ENCODE data around the gene BARX2. TPM values are rescaled to one million over a fixed set of nuclear protein-coding genes. Genes with fewer than 3 reads are reported as not detected.

BARX2 gene
- total RNA-seq, 3 donors from 2014 or later (not counting 1 experiment from before 2014, with no cell fraction given), result not detected

- H3K27ac Mint-ChIP-seq, result no peak overlapping the region
- H3K4me3 Mint-ChIP-seq, result no peak overlapping the region
- H3K36me3 Mint-ChIP-seq, result no peaks in the 10 kb centered on the region
- Histone ChIP-seq H3K9me3 (ENCODE audit: control insufficient read depth, insufficient read depth, low read length) (no peaks in the 10 kb centered on the region), H3K36me3 (ENCODE audit: control insufficient read depth, insufficient read depth, low read length) (no peaks in the 10 kb centered on the region), H3K4me1 (ENCODE audit: control insufficient read depth, insufficient read depth, low read length) (no peaks in the 10 kb centered on the region), H3K27ac (ENCODE audit: low read length) (no peak overlapping the region), H3K27me3 (ENCODE audit: control insufficient read depth, insufficient read depth, low read length) (no peaks in the 10 kb centered on the region), H3K4me3 (ENCODE audit: low read length) (no peak overlapping the region)
- H3K27me3 Mint-ChIP-seq (ENCODE audit: low read depth in 2 of 2), result peaks cover 24 to 53% of the 10 kb centered on the region in 2 donors
- WGBS (ENCODE audit: insufficient coverage), result 65% methylated on average over 2 of the region's 3 CpGs
- ATAC-seq (no peak), DNase-seq (no peak)
- no peaks in the 10 kb centered on the region for H3K4me1 Mint-ChIP-seq
- no peaks in the 10 kb centered on the region for H3K9me3 Mint-ChIP-seq
- intact Hi-C loops (cut with micrococcal nuclease), result no loop called here
- no peak for TF ChIP-seq CTCF (IDR thresholded peaks at IDR 0.05)
Measured at GRCh38 chr11:129384415-129384814, 8.8 kb downstream of the BARX2 start.

- ATAC-seq (no peak), DNase-seq (no peak)
- Mint-ChIP-seq H3K4me3 (no peak overlapping the region), H3K36me3 (no peaks in the 10 kb centered on the region), H3K4me1 (no peaks in the 10 kb centered on the region), H3K9me3 (no peaks in the 10 kb centered on the region), H3K27ac (no peak overlapping the region), H3K27me3 (ENCODE audit: low read depth in 2 of 2) (peaks cover 20 to 42% of the 10 kb centered on the region in 2 donors)
- intact Hi-C loops (cut with micrococcal nuclease), result no loop called here
- no peak for TF ChIP-seq CTCF (IDR thresholded peaks at IDR 0.05)
- Histone ChIP-seq H3K27me3 (ENCODE audit: control insufficient read depth, insufficient read depth, low read length) (no peaks in the 10 kb centered on the region), H3K36me3 (ENCODE audit: control insufficient read depth, insufficient read depth, low read length) (no peaks in the 10 kb centered on the region), H3K27ac (ENCODE audit: low read length) (no peak overlapping the region), H3K4me1 (ENCODE audit: control insufficient read depth, insufficient read depth, low read length) (no peaks in the 10 kb centered on the region), H3K4me3 (ENCODE audit: low read length) (no peak overlapping the region), H3K9me3 (ENCODE audit: control insufficient read depth, insufficient read depth, low read length) (no peaks in the 10 kb centered on the region)
- 50% methylated on average over 2 of the region's 2 CpGs for WGBS (ENCODE audit: insufficient coverage)
Measured at GRCh38 chr11:129385801-129386200, 10.2 kb downstream of the BARX2 start.

GRCh38 chr11:129386795-129387397 is 11.2 kb downstream of the BARX2 start:
- 68% methylated on average over 11 of the region's 11 CpGs for WGBS (ENCODE audit: insufficient coverage)
- no peaks in the 10 kb centered on the region for H3K9me3 ChIP-seq (ENCODE audit: control insufficient read depth, insufficient read depth, low read length)
- no peak overlapping the region for H3K4me3 ChIP-seq (ENCODE audit: low read length)
- intact Hi-C loops (cut with micrococcal nuclease), result no loop called here
- no peaks in the 10 kb centered on the region for H3K4me1 ChIP-seq (ENCODE audit: control insufficient read depth, insufficient read depth, low read length)
- no peak for DNase-seq
- H3K27me3 ChIP-seq (ENCODE audit: control insufficient read depth, insufficient read depth, low read length), result no peaks in the 10 kb centered on the region
- H3K36me3 ChIP-seq (ENCODE audit: control insufficient read depth, insufficient read depth, low read length), result no peaks in the 10 kb centered on the region
- no peaks in the 10 kb centered on the region for H3K4me1 Mint-ChIP-seq
- no peaks in the 10 kb centered on the region for H3K36me3 Mint-ChIP-seq
- no peaks in the 10 kb centered on the region for H3K9me3 Mint-ChIP-seq
- no peak overlapping the region for H3K27ac Mint-ChIP-seq
- no peak for TF ChIP-seq CTCF (IDR thresholded peaks at IDR 0.05)
- H3K4me3 Mint-ChIP-seq, result no peak overlapping the region
- ATAC-seq, result no peak
- H3K27ac ChIP-seq (ENCODE audit: low read length), result no peak overlapping the region
- H3K27me3 Mint-ChIP-seq (ENCODE audit: low read depth in 2 of 2), result peaks cover 14 to 33% of the 10 kb centered on the region in 2 donors

GRCh38 chr11:129387434-129387833 is 11.8 kb downstream of the BARX2 start:
- H3K27ac Mint-ChIP-seq, result no peak overlapping the region
- H3K9me3 Mint-ChIP-seq, result no peaks in the 10 kb centered on the region
- Histone ChIP-seq H3K4me1 (ENCODE audit: control insufficient read depth, insufficient read depth, low read length) (no peaks in the 10 kb centered on the region), H3K27ac (ENCODE audit: low read length) (no peak overlapping the region), H3K9me3 (ENCODE audit: control insufficient read depth, insufficient read depth, low read length) (no peaks in the 10 kb centered on the region), H3K27me3 (ENCODE audit: control insufficient read depth, insufficient read depth, low read length) (no peaks in the 10 kb centered on the region), H3K36me3 (ENCODE audit: control insufficient read depth, insufficient read depth, low read length) (no peaks in the 10 kb centered on the region), H3K4me3 (ENCODE audit: low read length) (no peak overlapping the region)
- H3K4me1 Mint-ChIP-seq, result no peaks in the 10 kb centered on the region
- DNase-seq (no peak), ATAC-seq (no peak)
- TF ChIP-seq CTCF (IDR thresholded peaks at IDR 0.05), result no peak
- peaks cover 14 to 33% of the 10 kb centered on the region in 2 donors for H3K27me3 Mint-ChIP-seq (ENCODE audit: low read depth in 2 of 2)
- H3K36me3 Mint-ChIP-seq, result no peaks in the 10 kb centered on the region
- intact Hi-C loops (cut with micrococcal nuclease), result no loop called here
- no CpG with 5 or more reads among the region's 1 CpG for WGBS (ENCODE audit: insufficient coverage)
- no peak overlapping the region for H3K4me3 Mint-ChIP-seq

All from natural killer cell (primary cell).